GM18909 (cell line): ENCODE results near the gene TCF3.

Source experiments
- ATAC-seq: cut with Tn5 transposase; IDR thresholded peaks from one replicate; pipeline ENCODE4 v1.9.1; 2021; ENCODE audit warnings: mild to moderate bottlenecking; ENCODE audit not compliant: unreplicated experiment, poor library complexity

Gene TCF3

DNA sequence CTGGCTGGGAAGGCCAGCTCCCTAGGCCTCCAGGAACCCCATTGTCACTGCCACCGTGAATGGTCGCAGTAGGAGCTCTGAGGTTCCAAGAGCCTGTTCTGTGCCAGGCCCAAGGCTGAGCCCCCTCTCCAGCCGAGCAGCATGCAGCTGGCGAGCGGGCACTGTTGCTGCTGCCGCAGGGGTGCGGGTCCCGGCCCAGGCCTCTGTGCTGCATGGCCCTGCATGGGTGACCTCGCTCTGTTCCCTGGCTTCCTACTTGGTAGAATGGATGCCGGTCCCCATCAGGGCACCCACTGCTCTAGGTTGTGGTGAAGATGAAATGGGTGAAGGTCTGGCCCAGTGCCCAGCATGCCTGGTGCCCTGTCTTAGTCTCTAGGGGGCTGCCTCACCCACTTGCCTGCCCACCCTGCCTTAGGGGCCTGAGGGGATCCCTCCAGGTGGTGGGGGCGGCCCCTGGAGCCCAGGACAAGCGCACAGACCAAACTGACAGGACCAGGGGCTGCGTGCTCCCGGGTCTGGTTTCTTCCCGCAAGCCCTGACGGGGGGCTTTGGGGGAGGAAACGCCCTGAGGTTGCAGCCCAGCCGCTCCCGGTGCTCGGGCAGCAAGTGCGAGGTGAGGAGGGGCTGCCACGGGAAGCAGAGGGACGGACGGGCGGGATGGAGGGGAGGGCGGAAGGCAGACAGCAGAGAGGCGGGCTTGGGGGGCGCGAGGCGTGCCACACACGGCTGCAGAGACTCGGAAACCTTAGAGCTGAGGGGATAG, 38.4 kb downstream of the TCF3 start:
- no peak for ATAC-seq

- ATAC-seq: no peak
These were observed 39.3 kb downstream of the TCF3 start for GRCh38 chr19:1613146-1613545.

DNA sequence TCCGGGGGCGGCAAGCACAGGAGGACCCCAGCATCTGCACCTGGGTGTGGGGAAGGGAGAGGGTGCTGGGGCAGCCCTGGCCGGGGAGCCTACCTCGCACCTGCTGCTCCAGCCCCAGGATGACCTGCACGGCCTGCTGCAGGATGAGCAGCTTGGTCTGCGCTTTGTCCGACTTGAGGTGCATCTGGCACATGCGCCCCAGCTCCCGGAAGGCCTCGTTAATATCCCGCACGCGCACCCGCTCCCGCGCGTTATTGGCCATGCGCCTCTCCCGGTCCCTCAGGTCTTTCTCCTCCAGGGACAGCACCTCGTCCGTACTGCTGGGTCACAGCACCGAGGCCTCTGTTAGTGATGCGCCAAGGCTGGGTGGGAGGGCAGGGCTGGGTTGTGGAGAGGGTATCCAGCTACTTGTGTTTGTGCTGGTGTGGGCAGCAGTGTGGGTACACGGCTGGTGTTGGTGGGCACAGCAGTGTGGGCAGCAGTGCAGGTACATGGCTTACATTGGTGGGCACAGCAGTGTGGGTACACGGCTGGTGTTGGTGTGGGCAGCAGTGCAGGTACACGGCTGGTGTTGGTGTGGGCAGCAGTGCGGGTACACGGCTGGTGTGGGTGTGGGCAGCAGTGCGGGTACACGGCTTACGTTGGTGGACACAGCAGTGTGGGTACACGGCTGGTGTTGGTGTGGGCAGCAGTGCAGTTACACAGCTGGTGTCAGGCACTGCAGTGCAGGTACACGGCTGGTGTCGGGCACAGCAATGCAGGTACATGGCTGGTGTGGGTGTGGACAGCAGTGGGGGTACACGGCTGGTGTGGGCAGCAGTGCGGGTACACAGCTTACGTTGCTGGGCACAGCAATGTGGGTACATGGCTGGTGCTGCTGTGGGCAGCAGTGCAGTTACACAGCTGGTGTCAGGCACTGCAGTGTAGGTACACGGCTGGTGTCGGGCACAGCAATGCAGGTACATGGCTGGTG, 40.0 kb downstream of the TCF3 start:
- ATAC-seq: no peak

DNA sequence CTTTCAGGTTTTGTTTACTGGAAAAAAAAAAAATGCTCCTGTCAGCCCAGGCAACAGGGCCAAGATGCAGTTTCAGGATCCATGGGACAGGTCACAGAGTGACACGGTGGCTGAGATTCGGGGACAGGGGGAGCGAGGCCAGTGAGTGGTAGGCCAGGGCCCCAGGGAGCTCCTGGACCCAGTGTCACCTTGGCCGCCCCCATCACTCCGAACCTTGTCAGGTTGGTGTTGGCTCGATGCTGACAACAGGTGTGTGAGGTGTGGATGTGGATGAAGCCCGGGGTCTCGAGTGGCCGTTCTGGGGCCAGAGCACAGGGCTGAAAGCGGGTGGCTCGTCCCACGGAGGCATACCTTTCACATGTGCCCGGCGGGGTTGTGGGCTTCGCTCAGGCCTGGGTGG, 41.1 kb downstream of the TCF3 start:
- no peak for ATAC-seq

DNA sequence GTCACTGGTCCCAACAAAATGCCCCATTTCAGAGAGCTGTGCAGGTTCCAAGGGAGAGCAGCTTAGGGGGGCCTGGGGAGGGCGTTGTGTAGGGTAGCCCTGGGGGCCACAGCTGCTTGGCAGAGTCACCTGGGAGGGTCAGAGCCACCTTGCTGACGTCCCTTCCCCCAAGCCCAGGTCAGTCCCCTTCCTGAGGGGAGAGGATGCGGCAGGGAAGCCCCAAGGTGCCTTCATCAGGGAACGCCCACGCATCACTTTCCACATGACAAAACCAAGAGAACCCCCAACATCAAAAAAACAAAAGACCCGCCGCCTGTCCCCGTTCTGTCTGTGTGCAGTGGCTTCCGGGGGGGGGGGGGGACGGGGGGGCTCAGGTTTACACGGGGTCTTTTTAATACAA, 41.8 kb downstream of the TCF3 start:
- no peak for ATAC-seq

DNA sequence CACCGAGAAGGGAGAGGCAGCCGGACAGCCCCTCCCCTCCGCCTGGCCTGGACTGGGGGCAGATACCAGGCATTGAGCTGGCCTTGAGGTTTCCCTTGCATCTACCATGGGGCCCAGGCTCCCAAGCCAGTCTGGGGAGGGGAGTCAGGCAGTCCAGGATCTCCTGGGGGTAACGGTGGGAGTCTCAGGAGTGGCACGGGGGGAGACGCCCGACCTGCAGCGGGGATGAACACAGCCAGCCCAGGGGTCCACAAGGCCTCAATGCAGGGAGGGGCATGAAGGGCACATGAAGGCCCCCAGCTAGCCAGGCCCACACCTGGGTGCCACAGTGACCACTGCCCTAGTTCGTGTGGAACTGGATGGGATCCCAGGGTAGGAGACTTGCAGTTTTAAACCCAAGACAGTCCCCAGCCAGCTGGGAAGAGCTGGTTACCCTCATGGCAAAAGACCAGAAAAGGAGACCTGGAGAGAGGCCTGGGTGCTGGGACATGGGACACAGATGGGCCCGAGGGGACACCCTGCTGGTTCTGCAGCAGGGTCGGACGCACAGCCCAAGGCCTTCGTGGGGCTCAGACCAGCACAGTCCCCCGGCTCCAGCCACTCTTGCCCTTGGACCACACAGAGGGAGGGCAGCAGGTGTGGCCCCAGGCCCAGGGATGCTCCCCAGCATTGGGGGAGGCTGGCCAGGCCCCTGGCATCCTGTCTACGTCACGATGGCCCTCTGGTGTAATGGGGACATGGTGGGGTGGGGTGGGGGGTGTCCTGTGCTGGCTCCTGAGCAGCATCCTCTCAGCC, 42.5 kb downstream of the TCF3 start:
- no peak for ATAC-seq

GRCh38 chr19:1609103-1609396, 43.4 kb downstream of the TCF3 start:
- no peak for ATAC-seq

- no peak for ATAC-seq
These were observed 43.9 kb downstream of the TCF3 start for GRCh38 chr19:1608359-1609102.

GRCh38 chr19:1606138-1606651, 46.2 kb downstream of the TCF3 start:
- ATAC-seq: no peak

DNA sequence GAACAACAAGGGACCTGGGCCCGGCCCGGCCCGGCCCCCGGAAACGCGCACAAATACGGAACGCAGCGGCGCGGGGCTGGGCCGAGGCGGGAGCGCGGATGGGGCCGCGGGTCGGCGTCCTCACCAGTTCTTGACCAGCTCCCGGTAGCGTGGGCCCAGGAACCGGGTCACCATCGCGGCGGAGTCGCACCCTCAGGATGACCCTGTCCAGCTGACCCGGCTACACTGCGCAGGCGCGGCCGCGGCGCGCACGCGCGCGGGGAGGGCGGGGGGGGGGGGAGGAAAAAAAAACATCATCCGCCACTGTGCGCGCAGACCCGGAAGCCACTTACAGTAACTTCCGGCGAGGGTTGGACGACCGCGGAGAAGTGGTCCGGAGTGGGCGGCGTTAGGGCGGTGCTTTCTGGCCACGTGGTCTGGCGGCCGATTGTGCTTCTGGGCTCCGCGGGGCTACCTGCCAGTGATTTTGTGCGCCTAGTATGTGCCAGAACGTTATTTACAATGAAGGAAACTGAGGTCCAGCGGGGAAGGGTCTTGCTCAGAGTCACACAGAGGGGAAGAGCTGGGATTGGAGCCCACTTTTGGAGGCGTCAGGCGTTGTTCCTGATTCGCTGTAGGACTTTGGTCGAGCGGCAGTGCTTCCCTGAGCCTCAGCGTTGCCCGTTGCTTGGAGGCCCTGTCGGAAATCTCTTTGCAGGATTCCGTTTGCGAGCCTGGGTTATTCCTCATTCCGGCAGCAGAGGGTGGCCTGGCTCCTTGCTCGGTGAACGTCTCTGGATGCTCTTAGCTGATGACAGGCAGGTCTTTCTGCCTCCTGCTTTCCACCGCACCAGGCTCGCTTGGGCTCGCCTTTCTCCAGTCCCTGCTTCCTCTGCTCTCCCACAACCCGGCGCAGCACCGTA, 46.9 kb downstream of the TCF3 start, which contains the start of gene UQCR11:
TSS of gene UQCR11 (minus strand) at position 227 of the 902 bp plus-strand sequence. CDS start at position 174, 53 bp downstream.
- ATAC-seq: peak; percentile 89

DNA sequence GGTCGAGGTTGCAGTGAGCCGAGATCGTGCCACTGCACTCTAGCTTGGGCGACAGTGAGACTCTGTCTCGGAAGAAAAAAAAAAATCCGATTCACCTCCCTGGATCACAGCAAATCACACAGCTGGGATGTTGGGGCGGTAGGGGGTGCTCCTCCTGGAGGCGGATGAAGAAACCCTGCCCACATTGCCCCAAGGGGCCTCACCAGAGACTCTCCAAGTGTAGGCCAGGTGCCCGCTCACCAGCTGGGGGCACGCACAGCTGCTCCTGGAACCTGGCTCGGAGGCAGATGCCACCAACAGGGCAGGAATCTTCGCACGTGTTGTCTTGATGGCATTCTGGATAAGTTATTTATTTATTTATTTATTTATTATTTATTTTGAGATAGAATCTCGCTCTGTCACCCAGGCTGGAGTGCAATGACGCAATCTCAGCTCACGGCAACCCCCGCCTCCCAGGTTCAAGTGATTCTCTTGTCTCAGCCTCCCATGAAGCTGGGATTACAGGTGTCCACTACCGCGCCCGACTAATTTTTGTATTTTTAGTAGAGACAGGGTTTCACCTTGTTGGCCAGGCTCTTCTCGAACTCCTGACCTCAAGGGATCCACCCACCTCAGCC, 50.2 kb downstream of the TCF3 start:
- no peak for ATAC-seq

- no peak for ATAC-seq
These were observed 50.8 kb downstream of the TCF3 start for GRCh38 chr19:1601613-1602064.

DNA sequence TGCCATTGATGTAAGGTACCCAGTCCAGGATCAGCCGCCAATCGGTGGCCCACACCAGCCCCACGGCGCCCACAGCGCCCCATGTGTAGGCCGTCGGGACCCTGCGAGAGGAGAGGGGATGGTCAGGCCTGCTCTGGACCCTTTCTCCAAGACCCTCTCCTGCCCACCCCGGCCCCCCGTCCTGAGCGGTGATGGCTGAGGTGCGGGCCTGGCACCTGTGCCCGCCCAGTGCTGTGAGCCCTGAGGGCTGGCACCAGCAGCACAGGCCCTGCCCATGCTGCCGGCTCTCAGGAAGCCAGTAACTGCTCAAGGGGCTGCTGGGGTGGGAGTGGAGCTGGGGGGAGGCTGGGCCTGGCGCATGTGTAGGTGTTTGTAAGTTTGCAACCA, 53.0 kb downstream of the TCF3 start:
- ATAC-seq: no peak

- no peak for ATAC-seq
These were observed 53.5 kb downstream of the TCF3 start for GRCh38 chr19:1598777-1599459.

DNA sequence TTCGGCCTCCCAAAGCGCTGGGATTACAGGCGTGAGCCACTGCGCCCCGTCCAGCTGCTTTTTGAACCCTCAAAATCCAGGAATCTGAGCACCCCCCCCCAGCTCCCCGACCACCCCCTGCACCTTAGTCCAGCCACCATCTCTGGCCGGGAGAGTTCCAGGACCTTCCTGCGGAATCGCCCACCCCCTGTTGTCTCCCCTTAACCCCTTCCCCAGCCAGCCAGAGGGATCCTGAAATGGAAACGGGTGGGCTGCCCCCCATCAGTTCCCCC, 59.0 kb downstream of the TCF3 start:
- no peak for ATAC-seq

DNA sequence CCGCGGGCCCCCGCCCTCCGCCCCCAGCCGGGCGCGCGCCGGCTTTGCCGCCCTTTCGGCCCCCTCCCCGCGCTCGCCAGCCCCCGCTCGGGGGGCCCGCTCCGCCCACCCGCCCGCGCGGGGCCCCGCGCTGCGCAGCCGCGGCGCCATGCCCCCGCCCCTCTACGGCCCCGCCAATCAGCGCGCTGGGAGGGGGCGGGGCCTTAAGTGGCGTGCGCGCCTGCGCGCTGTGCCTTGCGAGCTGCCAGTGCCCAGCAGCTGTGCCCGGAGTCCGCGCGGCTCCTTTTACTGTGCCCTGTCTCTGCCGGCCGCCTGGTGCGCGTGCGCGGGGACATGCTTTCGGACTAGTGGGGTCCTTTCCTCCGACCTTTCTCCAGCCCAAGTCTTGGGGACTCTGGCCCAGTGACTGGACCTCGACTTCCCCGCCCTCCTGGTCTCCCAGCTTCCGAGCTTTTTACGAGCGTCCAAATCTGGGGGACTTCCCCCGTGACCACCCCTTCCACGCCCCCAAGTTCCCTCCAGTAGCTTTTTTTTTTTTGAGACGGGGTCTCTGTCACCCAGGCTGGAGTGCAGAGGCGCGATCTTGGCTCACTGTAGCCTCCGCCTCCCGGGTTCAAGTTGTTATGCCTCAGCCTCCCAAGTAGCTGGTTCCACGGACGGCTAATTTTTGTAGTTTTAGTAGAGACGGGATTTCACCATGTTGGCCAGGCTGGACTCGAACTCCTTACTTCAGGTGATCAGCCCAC, 59.5 kb downstream of the TCF3 start, which contains the start of gene MBD3:
TSS of gene MBD3 (minus strand) at position 111 of the 746 bp plus-strand sequence. CDS start 234 bp downstream, outside the sequence.
- peak; percentile 72 for ATAC-seq
